Lower lobe of right lung (tissue), 2 donors: Measurements from ENCODE around the gene PPP1R8. TPM values are rescaled to one million over a fixed set of nuclear protein-coding genes. Genes with fewer than 3 reads are reported as not detected.

ENCODE experiments used
- ATAC-seq, 2 donors: fragments of 200-7000 bp; cut with Tn5 transposase; one replicate each; pipeline ENCODE4 v1.9.1; 2020 to 2022; ENCODE audit warnings: mild to moderate bottlenecking in 2 of 2, moderate library complexity in 2 of 2
- DNase-seq: peaks from one replicate; pipeline ENCODE4 v3.0.0-alpha.2; 2020
- H3K27ac ChIP-seq: fragments of 200-600 bp; one replicate; pipeline ENCODE4 v1.8.0; 2022
- H3K27me3 ChIP-seq: fragments of 200-600 bp; one replicate; pipeline ENCODE4 v1.8.0; 2022; ENCODE audit warnings: low read depth
- H3K36me3 ChIP-seq: fragments of 200-600 bp; one replicate; pipeline ENCODE4 v1.8.0; 2022; ENCODE audit warnings: mild to moderate bottlenecking
- H3K4me1 ChIP-seq: fragments of 200-600 bp; one replicate; pipeline ENCODE4 v1.8.0; 2022
- H3K4me3 ChIP-seq: fragments of 200-600 bp; one replicate; pipeline ENCODE4 v1.8.0; 2022; ENCODE audit warnings: mild to moderate bottlenecking
- H3K9me3 ChIP-seq: fragments of 200-600 bp; one replicate; pipeline ENCODE4 v1.8.0; 2022
- intact Hi-C: fragments of 100-400 bp; cut with DNase I; formaldehyde crosslinking; loops from one replicate; pipeline ENCODE4 v1.11.0; 2022
- long read RNA-seq: library from polyadenylated mRNA; unstranded; transcript quantifications from one replicate; pipeline ENCODE4 v2.0.0, GENCODE V29; 2021
- total RNA-seq: library from RNA; stranded (reverse); fragmentation: NEBNext Ultra II Directional; extraction: Animal tissue kit (Norgen Biotek cat#: 25700); gene quantifications from one replicate; pipeline ENCODE4 v1.2.1, GENCODE V29; 2021
- TF ChIP-seq, protein P1 (sequence below): fragments of 200-600 bp; IDR thresholded peaks from one replicate; pipeline ENCODE4 v1.8.0; 2022; ENCODE audit warnings: antibody characterized with exemption, mild to moderate bottlenecking
- donor health status: DM: no; HTN: yes; CAD: no; lungs with severe emphysema.

The PPP1R8 gene
- 31.3 TPM for total RNA-seq
- long read RNA-seq, partial matches to known transcripts, result 0 of 2 reads
- long read RNA-seq, other reads (novel, unspliced or antisense), result 2 of 2 reads

DNA sequence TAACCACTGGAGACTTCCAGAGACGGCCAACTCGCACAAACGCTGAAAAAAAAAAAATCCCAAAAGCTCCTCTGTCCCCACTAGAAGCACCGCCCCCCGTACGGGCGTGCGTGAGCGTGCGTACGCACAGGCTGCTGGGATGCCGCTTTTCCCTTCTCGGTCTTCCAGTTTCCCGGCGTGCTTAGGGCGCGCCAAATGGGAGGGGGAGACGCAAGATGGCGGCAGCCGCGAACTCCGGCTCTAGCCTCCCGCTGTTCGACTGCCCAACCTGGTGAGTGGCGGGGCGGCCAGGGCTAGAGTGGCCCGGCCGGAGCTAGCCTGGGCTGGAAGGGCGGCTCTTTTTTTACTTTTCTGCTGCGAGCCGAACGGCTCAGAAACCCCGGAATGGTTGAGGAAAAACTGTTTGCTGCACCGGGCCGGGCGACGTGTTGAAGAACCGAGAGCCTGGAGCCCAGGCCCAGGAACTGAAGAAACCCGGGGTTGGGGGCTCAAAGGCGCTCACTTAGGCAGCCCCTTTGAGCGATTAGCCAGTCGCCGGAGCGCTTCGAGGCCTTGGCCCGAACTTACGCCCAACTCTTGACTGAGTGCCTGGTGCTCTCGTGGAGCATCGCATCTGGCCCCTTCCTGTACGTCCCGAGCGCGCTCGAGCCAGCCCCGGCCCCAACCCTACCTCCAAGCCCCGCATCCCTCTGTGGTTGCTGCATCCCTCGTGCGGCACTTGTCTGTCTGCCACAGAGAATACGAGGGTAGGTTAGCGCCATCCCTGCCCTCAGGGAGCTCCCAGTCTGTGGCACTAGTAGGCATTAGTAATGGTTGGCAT, at the start of gene PPP1R8:
Gene PPP1R8 (plus strand): TSS at position 162 of the 820 bp plus-strand sequence. CDS start 54 bp downstream, at position 216.
- Histone ChIP-seq H3K4me3 (peak within 1 kb of the TSS; percentile 89), H3K9me3 (no peaks in the 10 kb centered on the region), H3K4me1 (peaks cover 23% of the 10 kb centered on the region), H3K27ac (peak within 1 kb of the TSS; percentile 92), H3K27me3 (no peaks in the 10 kb centered on the region), H3K36me3 (peaks cover 29% of the 10 kb centered on the region)
- intact Hi-C loops, result no loop called here
- ATAC-seq, result peak; percentile 100
- TF ChIP-seq, protein P1, sequence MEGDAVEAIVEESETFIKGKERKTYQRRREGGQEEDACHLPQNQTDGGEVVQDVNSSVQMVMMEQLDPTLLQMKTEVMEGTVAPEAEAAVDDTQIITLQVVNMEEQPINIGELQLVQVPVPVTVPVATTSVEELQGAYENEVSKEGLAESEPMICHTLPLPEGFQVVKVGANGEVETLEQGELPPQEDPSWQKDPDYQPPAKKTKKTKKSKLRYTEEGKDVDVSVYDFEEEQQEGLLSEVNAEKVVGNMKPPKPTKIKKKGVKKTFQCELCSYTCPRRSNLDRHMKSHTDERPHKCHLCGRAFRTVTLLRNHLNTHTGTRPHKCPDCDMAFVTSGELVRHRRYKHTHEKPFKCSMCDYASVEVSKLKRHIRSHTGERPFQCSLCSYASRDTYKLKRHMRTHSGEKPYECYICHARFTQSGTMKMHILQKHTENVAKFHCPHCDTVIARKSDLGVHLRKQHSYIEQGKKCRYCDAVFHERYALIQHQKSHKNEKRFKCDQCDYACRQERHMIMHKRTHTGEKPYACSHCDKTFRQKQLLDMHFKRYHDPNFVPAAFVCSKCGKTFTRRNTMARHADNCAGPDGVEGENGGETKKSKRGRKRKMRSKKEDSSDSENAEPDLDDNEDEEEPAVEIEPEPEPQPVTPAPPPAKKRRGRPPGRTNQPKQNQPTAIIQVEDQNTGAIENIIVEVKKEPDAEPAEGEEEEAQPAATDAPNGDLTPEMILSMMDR, result no peak
- DNase-seq, result peak; percentile 96

DNA sequence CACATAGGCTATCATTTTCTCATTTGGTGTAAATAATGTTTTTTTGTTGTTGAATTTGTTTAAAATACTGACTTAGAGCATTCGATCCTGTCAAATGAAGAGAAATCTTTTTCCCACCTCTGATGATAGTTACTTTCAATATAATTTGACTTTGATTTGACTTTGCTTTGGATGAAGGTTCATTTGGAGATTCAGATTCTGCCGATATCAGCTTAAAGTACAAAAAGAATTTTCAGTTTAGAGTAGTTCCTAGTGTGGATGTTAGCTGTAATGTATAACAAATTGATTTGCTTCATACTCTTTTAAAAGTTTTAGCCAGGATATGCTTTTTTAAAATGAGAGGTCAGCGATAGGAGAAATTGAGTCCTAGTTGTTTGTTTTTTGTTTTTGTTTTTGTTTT, 47.6 kb upstream of the PPP1R8 start:
- intact Hi-C loops, result no loop called here
- H3K27ac ChIP-seq, result peak overlapping the region; percentile 28
- DNase-seq, result no peak
- no peaks in the 10 kb centered on the region for H3K27me3 ChIP-seq
- H3K4me1 ChIP-seq, result peaks cover 82% of the 10 kb centered on the region
- no peak for ATAC-seq
- H3K4me3 ChIP-seq, result no peak overlapping the region
- TF ChIP-seq, protein P1, result no peak
- no peaks in the 10 kb centered on the region for H3K9me3 ChIP-seq
- peaks cover 17% of the 10 kb centered on the region for H3K36me3 ChIP-seq

DNA sequence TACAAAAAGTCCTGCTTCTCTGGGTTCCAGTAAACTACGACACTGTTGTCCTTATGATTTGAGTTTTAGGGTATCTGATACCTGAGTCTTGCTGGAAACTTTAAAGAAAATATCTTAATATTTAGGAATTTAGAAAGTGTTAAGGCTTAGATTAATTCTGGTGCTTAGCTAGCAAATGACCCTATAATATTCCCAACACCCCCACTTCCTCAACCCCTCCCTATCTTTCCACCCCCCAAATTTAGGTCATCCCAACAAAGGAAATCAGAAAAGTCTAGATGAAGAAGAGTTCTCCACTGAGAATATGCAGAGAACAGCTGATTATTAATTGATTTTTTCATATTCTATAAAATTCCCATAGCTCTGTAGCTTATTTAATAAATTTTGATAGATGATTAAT, 45.9 kb upstream of the PPP1R8 start:
- TF ChIP-seq, protein P1, result no peak
- ATAC-seq (no peak), DNase-seq (no peak)
- Histone ChIP-seq H3K9me3 (no peaks in the 10 kb centered on the region), H3K36me3 (peaks cover 16% of the 10 kb centered on the region), H3K4me1 (peaks cover 83% of the 10 kb centered on the region), H3K4me3 (no peak overlapping the region), H3K27ac (peak overlapping the region; percentile 26), H3K27me3 (no peaks in the 10 kb centered on the region)
- intact Hi-C loops, result no loop called here

DNA sequence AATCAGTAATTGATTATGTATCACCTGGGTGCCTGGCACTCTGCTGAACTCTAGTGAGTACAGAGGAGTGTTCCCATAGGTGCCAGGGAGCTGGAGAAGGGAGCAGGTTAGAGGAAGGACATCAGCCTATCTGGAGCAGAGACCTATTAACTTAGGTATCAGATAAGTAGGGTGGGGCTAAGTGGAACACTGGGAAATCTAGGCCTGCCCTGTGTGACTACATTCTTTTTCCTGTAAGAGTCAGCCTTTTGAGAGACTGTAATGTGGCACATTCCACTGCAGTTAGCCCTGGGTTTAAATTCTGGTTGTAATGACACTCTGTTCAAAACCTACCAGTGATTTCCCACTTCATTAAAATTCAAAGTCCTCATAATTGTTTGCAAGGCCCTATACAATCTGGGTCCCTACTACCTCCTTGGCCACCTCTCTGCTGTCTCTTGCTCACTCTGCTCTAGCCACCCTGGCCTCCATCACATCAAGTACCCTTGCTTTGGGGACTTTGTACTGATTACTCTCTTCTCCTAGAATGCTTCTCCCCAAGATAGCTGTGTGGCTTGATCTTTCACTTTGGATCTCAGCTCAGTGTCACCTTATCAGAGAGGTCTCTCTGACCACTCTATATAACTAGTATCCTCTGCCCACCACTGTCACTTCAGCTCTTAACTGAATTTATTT, 44.7 kb upstream of the PPP1R8 start:
- ATAC-seq (peak; percentile 92 to 94), DNase-seq (no peak)
- Histone ChIP-seq H3K4me3 (no peak overlapping the region), H3K27me3 (no peaks in the 10 kb centered on the region), H3K4me1 (peaks cover 88% of the 10 kb centered on the region), H3K36me3 (peaks cover 20% of the 10 kb centered on the region), H3K27ac (peak overlapping the region; percentile 79), H3K9me3 (no peaks in the 10 kb centered on the region)
- TF ChIP-seq, protein P1, result no peak
- intact Hi-C loops, result no loop called here

DNA sequence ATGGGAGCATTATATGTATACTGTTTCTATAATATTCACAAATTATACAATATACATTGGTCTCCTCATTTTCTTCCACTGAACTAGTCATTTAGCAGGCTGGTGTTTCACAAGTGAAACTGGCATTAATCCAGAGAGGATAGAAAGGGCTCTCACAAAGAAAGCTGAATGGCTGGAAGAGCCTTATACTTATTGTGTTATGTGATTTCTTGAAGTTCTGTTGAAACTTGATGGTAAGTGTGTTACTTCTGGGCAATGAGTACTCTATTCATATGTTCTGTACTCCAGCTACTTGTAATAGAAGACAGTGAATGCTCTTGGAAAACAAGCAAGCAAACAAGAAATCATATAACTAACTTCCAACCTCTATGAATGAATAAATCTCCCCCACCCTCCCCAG, 42.7 kb upstream of the PPP1R8 start:
- TF ChIP-seq, protein P1, result no peak
- Histone ChIP-seq H3K4me1 (peaks cover 87% of the 10 kb centered on the region), H3K27ac (peak overlapping the region; percentile 79), H3K9me3 (no peaks in the 10 kb centered on the region), H3K36me3 (peaks cover 29% of the 10 kb centered on the region), H3K4me3 (no peak overlapping the region), H3K27me3 (no peaks in the 10 kb centered on the region)
- ATAC-seq (peak; percentile 9 to 46), DNase-seq (no peak)
- intact Hi-C loops, result no loop called here
